Measurements from ENCODE around the gene ALMS1.
A peak's percentile ranks its signal among the peaks of the same experiment; 100 is the strongest.
"Not testable (repeated sequence)": the region's sequence is repeated elsewhere in the genome, so short reads cannot be mapped to it uniquely, and the experiment has no call there.

Gene ALMS1

GRCh38 chr2:73402386-73403103, 16.9 kb downstream of the ALMS1 start:
- DNase-seq: no peak

- no peak for DNase-seq
These were observed 17.6 kb downstream of the ALMS1 start for GRCh38 chr2:73403237-73403636.

- no peak for DNase-seq
These were observed 18.8 kb downstream of the ALMS1 start for GRCh38 chr2:73404409-73404808.

- no peak for DNase-seq
These were observed 21.4 kb downstream of the ALMS1 start for GRCh38 chr2:73406996-73407395.

- no peak for DNase-seq
These were observed 22.6 kb downstream of the ALMS1 start for GRCh38 chr2:73408198-73408597.

GRCh38 chr2:73414696-73415095, 29.1 kb downstream of the ALMS1 start:
- DNase-seq: no peak

GRCh38 chr2:73415906-73416305, 30.3 kb downstream of the ALMS1 start:
- no peak for DNase-seq

GRCh38 chr2:73418343-73418742, 32.7 kb downstream of the ALMS1 start:
- DNase-seq: no peak

- no peak for DNase-seq
These were observed 38.3 kb downstream of the ALMS1 start for GRCh38 chr2:73423913-73424312.

GRCh38 chr2:73426176-73426575, 40.5 kb downstream of the ALMS1 start:
- no peak for DNase-seq

GRCh38 chr2:73436019-73436418, 50.4 kb downstream of the ALMS1 start:
- no peak for DNase-seq

GRCh38 chr2:73444202-73444601, 58.6 kb downstream of the ALMS1 start:
- DNase-seq: no peak

GRCh38 chr2:73448856-73449255, 63.2 kb downstream of the ALMS1 start:
- DNase-seq: no peak

- DNase-seq: no peak
These were observed 63.8 kb downstream of the ALMS1 start for GRCh38 chr2:73449404-73449803.

- DNase-seq: no peak
These were observed 65.8 kb downstream of the ALMS1 start for GRCh38 chr2:73451263-73451972.

- DNase-seq: no peak
These were observed 72.3 kb downstream of the ALMS1 start for GRCh38 chr2:73457982-73458381.

GRCh38 chr2:73462388-73462787, 76.8 kb downstream of the ALMS1 start:
- not testable (repeated sequence) for DNase-seq

- DNase-seq: no peak
These were observed 82.7 kb downstream of the ALMS1 start for GRCh38 chr2:73468376-73468775.

GRCh38 chr2:73483874-73484273, 98.2 kb downstream of the ALMS1 start:
- not testable (repeated sequence) for DNase-seq

- DNase-seq: no peak
These were observed 101.5 kb downstream of the ALMS1 start for GRCh38 chr2:73487112-73487657.

- no peak for DNase-seq
These were observed 102.4 kb downstream of the ALMS1 start for GRCh38 chr2:73488079-73488478.

GRCh38 chr2:73489053-73489452, 103.4 kb downstream of the ALMS1 start:
- no peak for DNase-seq

GRCh38 chr2:73494031-73494430, 108.4 kb downstream of the ALMS1 start:
- peak; percentile 18 for DNase-seq

GRCh38 chr2:73503992-73504570, 118.4 kb downstream of the ALMS1 start:
- DNase-seq: no peak
